Kasumi-1 (cell line): Measurements from ENCODE around the gene NUP205.
A peak's percentile ranks its signal among the peaks of the same experiment; 100 is the strongest.

ENCODE experiments used
- DNase-seq, 2 experiments: peaks; one replicate each; lab custom pipeline; 2025; lab: John Stamatoyannopoulos, UW

NUP205 gene

GRCh38 chr7:135539629-135540028 lies 18.1 kb upstream of the NUP205 start:
- no peak for DNase-seq

GRCh38 chr7:135541029-135541428 lies 16.7 kb upstream of the NUP205 start:
- DNase-seq, result no peak

GRCh38 chr7:135550196-135550595 lies 7.5 kb upstream of the NUP205 start:
- DNase-seq, result no peak

GRCh38 chr7:135552148-135552547 lies 5.6 kb upstream of the NUP205 start:
- DNase-seq, result no peak

- peak in 1 of 2 experiments; percentile 12 for DNase-seq
Measured at GRCh38 chr7:135553346-135553745, 4.4 kb upstream of the NUP205 start.

GRCh38 chr7:135558337-135558767 lies 635 bp downstream of the NUP205 start:
- DNase-seq, result peak; percentile 85 to 87

- DNase-seq, result no peak
Measured at GRCh38 chr7:135558881-135559280, 1.2 kb downstream of the NUP205 start.

- DNase-seq, result no peak
Measured at GRCh38 chr7:135560631-135561030, 2.9 kb downstream of the NUP205 start.

- DNase-seq, result no peak
Measured at GRCh38 chr7:135562720-135563119, 5.0 kb downstream of the NUP205 start.

- DNase-seq, result no peak
Measured at GRCh38 chr7:135571834-135572233, 14.1 kb downstream of the NUP205 start.

GRCh38 chr7:135573541-135573940 lies 15.8 kb downstream of the NUP205 start:
- DNase-seq, result no peak

GRCh38 chr7:135575296-135575695 lies 17.6 kb downstream of the NUP205 start:
- DNase-seq, result no peak

GRCh38 chr7:135578569-135578968 lies 20.9 kb downstream of the NUP205 start:
- DNase-seq, result no peak

GRCh38 chr7:135584362-135585353 lies 26.9 kb downstream of the NUP205 start:
- DNase-seq, result no peak

GRCh38 chr7:135597181-135597925 lies 39.6 kb downstream of the NUP205 start:
- DNase-seq, result no peak

GRCh38 chr7:135597926-135598305 lies 40.2 kb downstream of the NUP205 start:
- no peak for DNase-seq

GRCh38 chr7:135599471-135599870 lies 41.8 kb downstream of the NUP205 start:
- DNase-seq, result no peak

GRCh38 chr7:135600226-135600625 lies 42.5 kb downstream of the NUP205 start:
- DNase-seq, result no peak

GRCh38 chr7:135601182-135601581 lies 43.5 kb downstream of the NUP205 start:
- no peak for DNase-seq

- DNase-seq, result no peak
Measured at GRCh38 chr7:135602304-135602703, 44.6 kb downstream of the NUP205 start.

GRCh38 chr7:135616136-135616535 lies 58.4 kb downstream of the NUP205 start:
- no peak for DNase-seq

GRCh38 chr7:135617781-135618180 lies 60.1 kb downstream of the NUP205 start:
- DNase-seq, result no peak

- DNase-seq, result no peak
Measured at GRCh38 chr7:135618510-135618909, 60.8 kb downstream of the NUP205 start.
